ENCODE measurements around the gene MPZL1.

The MPZL1 gene

DNA sequence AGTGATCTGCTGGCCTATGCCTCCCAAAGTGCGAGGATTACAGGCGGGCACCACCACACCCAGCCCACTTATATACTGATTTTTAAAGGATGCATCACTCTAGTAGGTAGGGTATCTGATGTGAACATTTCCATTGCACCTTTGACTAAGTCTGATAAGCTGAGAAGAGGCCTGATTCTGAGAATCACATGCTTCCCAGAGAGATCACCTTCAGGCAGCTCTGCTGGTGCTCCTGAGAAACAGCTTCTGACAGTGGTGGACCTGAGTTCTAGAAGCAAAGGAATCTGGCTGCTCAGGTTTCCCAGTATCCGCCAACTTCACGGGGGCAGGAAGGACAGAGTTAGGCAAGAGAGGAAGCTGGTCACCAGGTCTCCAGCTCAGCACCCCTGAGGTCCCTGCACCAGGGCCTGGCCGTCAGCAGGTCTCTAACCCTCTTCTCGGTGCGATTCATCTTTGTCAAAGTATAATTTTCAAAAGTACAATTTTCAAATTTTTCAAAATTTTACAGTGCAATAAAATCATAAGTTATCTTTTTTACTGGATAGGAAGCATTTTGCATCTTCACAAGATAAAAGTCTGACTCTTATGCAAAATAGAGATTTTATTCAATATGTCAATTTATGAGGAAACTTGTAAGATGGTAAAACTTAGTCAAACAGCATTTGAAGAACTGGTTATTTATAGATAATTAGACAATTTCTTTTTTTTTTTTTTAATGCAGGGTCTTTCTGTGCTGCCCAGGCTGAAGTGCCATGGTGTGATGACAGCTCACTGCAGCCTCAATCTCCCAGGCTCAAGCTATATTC, 25.8 kb upstream of the MPZL1 start:
- no peak for FAIRE-seq

DNA sequence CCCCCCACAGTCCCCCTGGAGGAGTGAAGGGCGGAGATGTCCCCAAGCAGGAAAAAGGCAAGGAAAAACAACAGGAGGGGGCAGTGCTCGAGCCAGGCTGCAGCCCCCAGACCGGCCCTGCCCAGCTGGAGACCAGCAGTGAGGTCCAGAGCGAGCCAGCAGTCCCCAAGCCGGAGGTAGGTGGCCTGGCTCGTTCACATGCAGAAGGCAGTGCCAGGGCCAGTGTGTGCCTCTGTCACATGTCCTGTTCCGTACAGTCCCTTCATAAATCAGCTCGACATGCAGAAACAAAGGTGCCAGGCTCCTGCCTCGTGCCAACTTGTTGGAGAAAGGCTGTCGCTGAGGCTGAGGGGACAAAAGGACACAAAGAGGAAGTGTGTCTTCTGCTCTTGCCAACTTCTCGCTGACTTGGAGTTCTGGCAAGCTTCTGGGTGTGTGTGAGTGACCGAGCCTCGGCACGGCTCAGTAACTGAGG, 24.1 kb upstream of the MPZL1 start:
- FAIRE-seq: no peak

DNA sequence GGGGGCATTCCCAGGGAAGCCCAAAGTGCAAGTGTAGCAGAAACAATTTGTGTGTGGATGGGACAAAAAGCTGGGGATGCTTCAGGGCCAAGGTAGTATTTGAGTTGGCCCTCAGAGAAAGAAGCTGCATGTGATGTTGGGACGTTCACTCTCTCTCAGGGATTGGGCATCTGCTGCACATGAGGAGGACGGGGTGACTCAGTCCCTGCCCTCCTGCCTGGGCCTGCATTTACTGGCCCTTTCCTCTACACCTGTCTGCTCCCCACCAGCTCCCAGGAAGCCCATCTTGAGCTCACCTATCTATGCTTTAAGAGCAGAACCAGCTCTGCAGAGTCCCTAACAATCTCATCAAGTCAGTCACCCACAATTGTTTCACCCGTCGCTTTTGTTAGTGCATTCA, 23.5 kb upstream of the MPZL1 start:
- FAIRE-seq: no peak

DNA sequence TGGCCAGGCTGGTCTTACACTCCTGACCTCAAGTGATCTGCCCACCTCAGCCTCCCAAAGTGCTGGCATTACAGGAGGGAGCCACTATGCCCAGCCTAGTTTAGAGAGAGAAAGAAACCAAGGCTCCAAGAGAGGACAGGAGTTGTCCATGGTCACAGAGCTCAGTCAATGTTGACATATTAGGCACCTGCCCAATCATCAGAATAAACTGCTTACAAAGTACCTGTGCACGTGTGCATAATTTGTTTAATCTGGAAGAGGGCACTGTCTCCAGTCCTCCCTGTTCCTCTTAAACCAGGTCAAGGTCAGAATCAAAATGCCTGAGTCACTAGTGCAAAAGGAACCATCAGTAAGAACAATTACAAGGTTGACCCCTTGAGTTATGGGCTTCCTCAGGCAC, 20.3 kb upstream of the MPZL1 start:
- no peak for FAIRE-seq

DNA sequence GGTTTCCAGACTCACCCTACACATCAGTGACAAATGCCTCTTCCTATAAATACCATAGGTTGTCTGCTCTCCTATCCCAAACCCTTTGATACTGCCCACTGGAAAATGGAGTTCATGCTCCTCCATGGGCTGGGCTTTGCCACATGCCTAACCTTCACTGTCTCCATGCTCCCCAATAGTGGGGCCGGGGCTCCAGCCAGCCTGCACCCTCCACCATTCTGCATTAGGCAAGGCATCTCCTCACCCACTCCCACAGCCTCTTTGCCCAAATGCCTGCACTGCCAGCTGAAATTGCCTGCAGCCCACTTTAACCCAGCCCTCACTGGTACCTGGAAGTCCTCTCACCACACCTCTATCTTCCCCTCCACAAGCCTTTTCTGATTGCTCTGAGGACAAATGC, 18.2 kb upstream of the MPZL1 start:
- no peak for FAIRE-seq

DNA sequence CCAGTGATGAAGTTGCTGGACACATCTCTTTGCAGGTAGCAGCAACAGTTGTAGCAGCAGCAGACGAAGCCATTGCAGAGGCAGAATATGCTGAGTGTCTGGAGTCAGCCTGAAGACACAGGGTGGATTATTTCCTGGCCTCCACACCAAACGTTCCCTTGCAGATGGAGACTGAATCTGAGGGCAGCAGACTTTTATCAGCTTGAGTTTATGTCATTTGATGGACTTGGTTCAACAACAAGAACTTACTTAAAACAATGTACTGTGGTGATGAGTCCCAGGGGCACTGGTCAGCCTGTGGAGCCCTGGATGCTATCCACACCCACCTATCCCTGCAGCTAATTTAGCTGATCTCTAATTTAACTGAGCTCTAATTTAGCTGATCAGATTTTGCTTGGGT, 17.1 kb upstream of the MPZL1 start:
- no peak for FAIRE-seq

DNA sequence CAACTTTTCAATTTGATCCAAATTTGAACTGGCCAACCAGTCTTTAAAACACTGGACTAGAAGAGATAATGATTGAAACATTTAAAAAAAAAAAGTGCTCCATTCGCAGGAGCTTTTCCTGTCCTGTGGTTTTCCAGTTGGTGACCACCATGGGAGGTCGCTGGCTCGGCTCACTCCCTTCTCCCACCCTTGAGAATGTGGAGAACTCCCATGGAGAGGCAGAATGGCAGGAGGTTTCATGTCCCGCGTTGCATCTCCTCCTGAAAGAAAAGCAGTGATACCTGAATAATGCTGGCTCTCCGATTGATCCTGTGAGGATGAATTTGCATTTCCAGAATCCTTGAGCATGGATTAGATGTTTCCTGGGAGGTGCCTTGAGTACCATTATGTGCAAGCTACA, 16.5 kb upstream of the MPZL1 start:
- FAIRE-seq: no peak

DNA sequence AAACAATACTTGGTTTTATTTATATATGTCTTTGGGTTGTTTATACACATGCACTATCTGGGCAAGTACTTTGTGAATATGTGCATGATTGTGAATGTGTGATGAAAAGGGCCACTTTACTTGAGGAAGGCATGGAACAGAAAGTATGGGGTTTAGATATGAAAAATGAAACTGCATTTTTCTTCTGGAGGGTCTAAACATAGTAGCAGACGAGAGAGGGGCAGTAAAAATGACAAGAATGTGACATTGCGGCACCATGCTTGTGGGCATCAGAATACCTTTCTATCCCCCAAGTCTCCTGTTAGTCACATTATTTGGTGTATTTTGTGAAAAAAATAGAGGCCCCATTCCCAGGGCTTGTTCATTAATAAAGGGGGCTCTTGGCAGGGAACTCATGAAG, 15.4 kb upstream of the MPZL1 start:
- FAIRE-seq: no peak

DNA sequence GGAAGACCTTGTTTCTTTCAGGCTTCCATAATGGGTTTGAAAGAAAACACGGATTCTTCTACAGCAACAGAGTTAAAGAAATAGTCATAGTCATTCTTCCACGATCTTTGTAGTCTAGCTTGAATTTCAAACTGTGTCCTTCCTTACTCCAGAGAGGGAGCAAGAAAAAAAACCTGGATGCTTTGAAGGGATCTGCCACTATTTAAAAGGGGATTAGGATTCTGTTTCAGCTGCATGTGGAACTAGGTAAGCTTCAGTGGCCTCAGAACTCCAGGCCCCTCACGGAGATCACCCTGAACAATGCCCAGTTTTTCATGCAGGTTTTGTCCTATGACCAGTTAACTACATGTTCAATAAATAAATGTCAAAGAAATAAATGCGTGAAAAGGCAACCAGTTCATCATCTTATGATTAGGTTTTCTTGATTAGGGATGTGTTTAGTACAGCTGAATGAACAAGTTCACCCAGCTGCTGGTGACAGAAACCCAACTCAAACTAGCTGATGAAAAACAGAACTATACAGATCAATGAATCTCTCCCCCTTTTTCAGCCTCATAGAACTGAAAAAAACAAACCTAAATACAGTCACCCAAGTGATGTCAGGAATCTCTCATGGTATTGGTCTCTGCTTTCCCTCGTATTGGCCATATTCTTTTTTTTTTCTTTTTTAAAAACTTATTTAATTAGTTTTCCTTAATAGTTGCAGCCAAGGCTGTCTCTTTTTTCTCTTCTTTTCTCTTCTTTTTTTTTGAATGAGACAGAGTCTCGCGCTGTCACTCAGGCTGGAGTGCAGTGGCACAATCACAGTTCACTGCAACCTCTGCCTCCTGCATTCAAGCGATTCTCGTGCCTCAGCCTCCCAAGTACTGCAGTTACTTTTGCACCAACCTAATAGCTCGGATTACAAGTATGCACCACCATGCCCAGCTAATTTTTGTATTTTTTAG, 14.6 kb upstream of the MPZL1 start:
- no peak for FAIRE-seq

DNA sequence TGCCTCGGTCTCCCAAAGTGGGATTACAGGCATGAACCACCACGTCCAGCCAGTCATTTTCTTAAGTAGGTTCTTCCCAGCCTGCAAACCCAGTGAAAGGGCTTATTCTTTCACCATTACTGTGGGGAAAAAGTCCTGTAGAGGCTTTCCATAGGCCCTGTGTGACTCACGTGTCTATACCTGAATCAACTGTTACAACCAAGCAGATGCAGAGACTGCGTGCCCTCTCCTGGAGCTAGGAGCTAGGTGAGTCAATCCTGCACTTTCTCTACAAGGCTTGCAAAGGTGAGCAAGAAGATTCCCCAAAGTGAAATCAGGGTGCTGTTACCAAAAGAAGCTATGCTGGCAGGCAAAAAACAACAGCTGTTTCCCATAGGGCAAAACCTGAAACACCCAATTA, 13.8 kb upstream of the MPZL1 start:
- no peak for FAIRE-seq

DNA sequence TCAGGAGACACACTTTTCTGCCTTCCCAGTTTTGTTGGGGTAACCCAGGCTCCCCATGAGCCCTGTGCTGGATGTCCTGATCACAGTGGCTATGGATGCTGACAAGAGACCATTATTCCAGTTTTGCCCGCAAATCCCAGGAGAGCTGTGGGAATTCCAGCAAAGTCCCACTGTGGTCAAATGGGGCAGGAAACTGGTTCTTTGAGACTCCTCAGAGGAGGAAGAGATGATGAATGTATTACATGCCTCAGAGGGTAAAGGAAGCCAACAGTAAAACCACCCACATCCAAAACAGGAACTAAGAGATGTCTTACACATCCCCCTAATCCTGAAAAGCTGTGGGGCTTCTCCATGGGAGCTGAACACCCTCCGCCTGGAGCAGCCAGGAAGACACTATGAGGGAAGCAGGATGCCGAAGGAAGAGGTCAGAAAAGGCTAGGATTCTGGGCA, 12.8 kb upstream of the MPZL1 start:
- FAIRE-seq: no peak

DNA sequence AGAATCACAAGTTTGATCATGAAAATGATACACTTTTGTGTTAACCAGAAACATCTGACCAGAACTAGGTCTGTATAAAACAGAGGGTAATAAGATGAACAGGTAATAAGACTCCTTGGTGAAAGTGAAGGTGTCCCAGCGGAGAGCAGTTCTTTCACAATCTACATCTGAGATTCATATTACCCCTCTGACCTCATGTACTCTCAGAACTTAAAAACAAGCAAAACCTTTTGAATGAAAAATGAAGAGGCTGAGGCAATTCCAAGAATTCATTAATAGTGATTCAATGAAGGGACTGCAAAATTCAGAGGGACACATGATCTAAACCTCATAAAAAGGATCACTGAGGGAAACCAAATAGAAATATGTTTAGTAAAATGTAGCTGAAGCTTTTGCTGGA, 10.9 kb upstream of the MPZL1 start:
- FAIRE-seq: no peak

DNA sequence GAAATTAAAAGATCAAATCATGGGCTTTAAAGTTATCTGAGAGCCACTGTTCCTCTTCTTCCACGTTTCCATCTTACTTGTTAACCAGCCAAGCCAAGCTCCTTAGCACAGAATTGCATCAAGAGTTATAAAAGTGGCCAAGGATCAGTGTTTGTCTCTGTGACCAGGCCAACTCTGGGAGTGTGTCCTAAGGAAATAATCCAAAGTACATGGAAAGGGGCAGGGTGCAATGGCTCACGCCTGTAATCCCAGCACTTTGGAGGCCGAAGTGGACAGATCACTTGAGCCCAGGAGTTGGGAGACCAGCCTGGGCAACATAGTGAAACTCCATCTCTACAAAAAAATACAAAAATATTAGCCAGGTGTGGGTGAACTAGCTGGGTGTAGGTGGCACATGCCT, 10.0 kb upstream of the MPZL1 start:
- FAIRE-seq: no peak

DNA sequence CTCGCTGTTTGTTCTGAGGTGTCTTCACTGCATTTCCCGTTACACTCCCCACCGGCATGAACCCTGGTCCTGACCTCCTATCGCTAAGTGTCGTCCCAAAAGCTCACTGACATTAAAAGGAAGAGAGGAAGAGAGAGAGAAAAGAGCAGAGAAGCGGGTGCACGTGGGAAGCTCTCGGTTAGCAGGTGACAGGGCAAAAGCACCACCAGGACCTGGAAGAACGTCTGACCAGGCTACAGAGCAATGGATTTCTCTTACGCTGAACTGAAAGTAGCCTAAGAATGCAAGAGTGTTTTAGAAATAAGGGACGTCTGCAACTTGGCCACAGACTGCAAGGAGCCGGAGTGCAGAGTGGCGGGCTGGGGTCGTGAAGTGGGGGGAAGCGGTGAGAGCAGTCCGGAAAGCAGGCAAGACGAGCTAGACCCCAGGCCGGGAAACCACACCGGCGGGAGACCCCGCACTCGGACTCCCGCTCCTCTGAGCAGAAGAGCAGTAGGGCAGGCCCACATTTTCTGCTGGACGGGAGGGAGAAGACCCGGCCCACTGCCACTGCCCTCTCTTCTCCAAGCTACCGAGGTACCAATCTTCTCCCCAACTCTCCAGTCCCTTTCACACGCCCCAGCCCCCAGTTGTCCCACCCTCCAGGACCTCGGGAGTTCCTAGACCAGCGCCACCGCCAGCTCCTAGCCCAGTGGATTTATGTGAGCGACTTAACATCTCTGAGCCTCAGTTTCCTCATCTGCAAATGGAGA, 8.3 kb upstream of the MPZL1 start:
- FAIRE-seq: no peak

DNA sequence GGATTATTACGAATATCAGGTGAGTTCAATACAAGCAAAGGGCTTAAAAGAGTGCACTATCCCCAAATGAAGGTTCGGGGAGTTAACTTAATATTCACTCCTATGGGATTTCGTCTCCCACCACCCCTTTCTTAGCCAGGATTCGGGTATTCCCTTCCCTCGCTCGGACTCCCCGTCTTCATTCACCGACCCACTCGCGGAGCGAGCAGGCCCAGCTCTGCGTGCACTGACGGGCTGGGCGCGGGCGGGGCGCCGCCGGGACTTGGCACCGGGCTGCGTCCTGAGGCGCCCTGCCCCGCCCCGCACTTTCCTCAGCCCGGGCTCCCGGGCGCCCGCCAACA, 7.7 kb upstream of the MPZL1 start:
- no peak for FAIRE-seq

DNA sequence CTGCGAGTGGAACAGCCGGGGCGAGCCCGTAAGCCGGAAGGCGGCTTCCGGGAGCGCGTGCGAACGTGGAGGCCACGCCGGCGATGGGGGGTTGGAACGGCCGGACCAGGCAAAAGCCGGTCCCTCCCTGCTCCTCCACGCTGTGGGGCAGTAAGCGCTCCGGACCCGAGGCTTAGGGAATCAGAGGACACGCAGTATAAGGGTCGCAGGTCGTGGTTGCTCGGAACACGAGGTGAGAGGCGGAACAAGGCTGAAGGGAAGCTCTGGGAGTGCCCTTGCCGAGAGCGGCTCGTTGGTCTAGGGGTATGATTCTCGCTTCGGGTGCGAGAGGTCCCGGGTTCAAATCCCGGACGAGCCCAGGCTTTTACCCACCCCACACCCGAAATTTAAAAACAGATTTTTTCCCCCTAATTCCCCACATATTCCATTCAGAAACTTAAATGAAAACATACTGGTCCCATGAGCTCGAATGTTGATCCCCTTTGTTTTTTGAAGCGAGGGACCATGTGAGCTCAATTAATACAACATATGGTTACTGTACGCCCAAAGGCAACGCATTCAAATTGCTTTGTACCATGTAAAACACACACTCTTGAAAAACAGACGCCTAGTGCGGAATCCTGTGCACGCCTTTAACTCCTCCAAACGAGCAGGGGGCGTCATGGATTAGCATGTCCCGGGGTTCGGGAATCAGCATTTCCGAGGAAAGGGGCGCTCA, 7.2 kb upstream of the MPZL1 start:
- FAIRE-seq: no peak

DNA sequence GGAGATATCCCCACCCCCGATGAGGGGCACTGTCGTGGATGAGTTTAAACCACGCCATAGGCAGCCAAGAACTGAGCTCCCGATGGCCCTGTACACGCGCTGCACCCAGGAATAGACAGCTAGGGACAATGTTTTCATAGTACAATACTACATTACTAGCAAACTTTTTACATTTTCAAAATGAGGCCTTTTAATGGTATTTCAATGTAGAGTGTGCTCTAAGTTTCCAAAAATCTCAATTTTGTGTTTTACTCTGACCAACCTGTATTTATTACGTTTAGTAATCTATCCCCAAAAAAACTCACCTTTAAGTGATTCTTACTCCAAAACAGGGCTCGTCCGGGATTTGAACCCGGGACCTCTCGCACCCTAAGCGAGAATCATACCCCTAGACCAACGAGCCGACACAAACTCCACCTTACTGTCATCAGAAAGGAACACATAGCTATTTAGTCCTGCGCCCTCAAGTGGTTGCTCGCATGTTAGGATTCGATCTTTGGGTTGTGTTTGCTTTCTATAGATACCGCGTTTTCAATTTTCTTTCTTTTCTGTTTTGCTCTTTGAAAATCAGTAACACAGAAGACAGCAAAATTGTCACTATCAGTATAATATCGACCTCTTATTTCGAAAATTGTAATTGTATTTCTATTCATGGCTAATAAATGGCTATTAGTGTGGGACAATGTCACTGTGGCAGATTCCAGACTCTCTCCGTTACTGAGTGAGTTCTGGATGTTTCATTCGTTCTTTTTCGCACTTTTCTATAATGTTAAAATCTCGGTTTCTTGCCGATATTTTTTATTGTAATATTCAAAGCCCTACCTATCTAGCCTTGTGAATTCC, 6.4 kb upstream of the MPZL1 start:
- FAIRE-seq: peak; percentile 84

DNA sequence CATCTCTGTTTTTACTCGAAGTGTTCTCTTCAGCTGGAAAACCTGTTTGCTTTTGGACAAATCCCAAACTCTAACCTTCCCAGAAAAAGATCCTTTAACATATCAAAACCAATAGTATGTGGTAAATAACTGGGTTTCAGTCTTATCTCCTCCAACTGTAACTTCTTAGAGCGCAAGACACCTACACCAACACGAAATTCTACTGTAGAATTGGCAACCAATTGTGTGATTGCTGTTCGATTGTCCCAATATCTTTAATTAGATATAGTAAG, 5.8 kb upstream of the MPZL1 start:
- no peak for FAIRE-seq

DNA sequence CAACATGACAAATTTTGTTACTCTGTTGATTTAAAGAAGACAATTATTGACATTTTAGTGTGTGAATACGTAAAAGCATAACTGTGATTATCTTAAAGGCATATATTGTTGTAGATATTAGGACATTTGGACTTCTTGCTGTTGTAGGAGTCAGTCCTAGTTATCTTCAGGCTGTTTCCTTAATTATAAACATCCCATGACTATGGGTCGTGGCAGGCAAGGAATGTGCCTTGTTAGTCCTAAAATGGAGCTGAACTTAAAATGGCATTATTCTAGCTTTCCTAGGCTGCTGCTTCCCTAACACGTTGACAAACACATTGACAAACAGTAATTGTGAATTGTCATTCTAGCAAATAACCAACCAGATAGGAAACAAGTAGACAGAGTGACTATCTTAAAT, 4.4 kb upstream of the MPZL1 start:
- no peak for FAIRE-seq

DNA sequence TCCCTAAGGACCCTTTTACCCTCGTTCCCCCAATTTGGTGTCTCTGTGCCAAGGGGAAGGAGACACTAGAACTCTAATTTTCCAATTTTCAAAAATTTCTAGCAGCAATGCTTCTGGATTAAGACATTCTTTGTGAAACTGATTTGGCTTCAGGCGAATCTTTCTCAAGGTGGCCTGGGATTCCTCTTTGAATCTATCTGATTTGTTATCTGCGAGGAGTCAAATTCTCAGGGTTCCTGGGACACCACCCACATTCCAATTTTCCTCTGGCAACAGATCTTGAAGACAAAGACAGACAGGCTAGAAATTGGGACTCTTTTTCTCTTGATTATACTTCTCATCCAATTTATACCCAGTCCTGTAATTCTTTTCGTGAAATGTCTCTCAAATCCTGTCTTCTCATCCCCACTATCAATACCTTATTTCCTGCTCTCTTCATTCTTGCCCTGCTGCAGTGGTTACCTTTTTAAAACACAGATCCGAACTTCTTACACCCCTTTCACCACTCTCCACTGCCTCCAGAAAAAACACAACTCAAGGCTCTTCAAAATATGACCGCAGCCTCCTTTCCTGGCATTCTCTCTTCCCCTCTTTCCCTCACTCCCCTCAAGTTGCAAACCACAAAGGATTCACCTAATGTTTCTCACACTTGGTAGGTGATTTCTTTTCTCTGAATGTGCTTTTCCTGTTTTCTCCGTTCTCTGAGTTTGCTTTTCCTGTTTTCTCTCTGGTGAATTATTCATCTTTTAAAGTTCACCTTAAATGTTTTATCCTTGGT, 2.7 kb upstream of the MPZL1 start:
- FAIRE-seq: no peak

Measured in TTC549 (cell line).